Raji (cell line): ENCODE results near the gene PSMG3.

Experiments
- POLR2A ChIP-seq: IDR thresholded peaks from 2 replicates; pipeline ENCODE4 v1.6.1; 2011; ENCODE audit warnings: low read depth, low read length, control low read depth; ENCODE audit not compliant: insufficient read depth

Gene PSMG3

DNA sequence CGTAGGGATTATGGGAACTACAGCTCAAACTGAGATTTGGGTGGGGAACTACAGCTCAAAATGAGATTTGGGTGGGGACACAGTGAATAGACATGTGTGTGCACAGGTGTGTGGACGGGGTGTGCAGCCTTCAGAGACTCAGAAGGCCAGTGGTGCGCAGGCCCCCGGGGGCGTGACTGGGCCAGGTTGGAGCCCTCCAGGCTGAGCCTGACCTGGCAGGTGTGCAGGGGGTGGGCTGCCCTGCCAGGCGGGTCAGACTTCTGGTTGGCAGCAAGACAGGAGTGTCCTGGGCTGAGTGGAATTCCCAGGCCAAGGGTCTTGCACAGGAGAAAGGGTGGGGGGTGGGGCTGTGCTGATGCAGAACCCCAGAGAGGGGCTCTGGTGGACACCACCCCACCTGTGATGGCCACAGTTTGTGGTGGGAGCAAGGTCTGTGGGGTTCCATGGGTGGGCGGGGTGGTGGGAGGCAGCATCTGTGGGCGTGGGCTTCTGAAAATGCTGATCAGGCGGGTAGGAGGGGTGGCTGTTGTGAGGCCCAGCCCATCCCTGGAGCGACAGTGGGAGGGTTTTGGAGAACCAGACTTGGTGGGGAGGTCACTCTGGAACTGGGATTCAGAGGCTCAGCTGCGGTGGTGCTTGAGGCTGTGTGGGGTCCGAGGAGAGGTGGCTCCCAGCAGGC, 29.3 kb upstream of the PSMG3 start:
- no peak for TF ChIP-seq POLR2A

DNA sequence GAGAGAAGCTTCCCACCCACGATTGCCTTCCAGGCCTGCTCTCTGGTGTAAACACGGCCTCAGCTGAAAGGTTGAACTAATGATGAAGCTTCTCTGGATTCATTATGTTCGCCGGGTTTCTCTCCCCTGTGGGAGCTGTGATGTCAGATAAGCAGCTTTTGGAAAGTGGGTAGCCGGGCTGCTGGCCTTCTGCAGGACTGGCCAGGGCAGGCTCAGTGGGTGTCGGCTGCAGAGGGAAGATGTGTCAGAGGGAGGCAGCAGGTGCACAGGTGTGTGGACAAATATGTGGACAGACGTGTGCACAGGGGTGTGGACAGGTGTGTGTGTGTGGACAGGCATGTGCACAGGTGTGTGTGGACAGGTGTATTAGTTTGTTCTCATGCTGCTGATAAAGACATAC, 28.5 kb upstream of the PSMG3 start:
- no peak for TF ChIP-seq POLR2A

- no peak for TF ChIP-seq POLR2A
Observed at GRCh38 chr7:1597791-1598190, 28.0 kb upstream of the PSMG3 start.

GRCh38 chr7:1597066-1597760, 27.4 kb upstream of the PSMG3 start:
- TF ChIP-seq POLR2A: no peak

DNA sequence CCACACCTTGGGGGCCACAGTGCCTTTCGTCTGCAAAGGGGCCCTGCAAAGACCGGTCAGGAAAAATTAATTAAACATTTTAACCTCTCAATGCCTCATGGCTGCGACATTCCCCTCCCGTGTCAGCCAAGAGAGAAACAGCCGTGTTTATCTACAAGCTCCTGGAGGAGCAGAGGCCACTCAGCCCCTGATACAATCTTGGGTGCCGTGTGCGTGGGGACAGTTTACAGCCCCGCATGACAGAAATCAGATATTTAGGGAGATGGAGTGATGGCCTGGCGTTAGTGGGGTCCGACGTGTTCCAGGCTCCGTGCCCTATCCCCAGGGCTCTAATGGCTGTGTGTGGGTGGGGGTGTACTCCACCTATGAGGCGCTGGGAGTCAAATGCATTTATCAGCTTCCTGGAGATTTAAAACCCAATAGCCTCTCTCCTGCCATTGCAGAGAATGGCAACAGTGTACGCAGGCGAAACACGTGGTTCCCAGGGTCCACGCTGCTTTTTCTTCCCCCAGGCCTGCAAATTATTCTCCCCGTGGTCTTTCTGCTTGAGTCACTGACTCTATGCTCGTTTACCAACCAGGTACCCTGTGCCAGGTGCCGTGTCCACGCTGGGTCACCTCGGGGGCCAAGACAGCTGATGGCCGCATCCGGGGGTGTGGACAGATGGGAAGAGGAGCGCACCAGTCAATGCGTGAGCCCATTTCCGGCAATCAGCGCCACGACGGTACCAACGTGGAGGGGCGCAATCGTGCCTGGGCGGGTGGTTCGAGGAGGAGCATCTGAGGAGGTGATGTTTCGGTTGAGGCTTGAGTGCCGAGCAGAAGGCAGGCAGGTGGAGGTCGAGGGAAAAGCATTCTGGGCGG, 26.6 kb upstream of the PSMG3 start:
- no peak for TF ChIP-seq POLR2A

DNA sequence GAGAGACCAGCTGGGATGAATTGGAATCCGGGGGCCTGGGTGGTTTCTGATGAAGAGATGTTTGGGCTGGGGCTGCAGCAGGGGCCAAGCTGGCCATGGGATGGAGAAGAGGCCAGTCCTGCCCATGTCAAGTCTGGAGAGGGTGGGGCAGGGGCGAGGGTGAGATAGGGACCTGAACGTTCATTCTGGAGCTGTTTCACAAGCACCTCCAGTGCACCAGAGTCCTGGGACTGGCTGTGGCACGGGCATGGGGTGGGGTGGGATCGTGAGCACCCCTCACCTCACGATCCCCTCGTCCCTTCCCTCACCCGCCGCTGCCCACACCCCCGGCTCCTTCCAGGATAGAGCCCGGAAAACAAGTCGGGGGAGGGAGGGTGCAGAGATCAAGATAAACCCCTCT, 25.8 kb upstream of the PSMG3 start:
- no peak for TF ChIP-seq POLR2A

DNA sequence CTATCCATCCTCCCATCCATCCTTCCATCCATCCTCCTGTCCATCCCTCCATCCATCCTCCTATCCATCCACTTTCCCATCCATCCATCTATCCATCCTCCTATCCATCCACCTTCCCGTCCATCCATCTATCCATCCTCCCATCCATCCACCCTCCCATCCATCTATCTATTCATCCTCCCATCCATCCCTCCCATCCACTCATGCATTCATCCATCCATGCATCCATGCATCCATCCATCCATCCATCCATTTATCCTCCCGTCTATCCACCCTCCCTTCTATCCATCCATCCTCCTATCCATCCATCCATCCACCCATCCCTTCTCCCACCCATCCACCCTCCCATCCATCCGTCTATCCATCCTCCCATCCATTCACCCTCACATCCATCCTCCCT, 25.2 kb upstream of the PSMG3 start:
- TF ChIP-seq POLR2A: no peak

- no peak for TF ChIP-seq POLR2A
Observed at GRCh38 chr7:1593904-1594421, 24.1 kb upstream of the PSMG3 start.

DNA sequence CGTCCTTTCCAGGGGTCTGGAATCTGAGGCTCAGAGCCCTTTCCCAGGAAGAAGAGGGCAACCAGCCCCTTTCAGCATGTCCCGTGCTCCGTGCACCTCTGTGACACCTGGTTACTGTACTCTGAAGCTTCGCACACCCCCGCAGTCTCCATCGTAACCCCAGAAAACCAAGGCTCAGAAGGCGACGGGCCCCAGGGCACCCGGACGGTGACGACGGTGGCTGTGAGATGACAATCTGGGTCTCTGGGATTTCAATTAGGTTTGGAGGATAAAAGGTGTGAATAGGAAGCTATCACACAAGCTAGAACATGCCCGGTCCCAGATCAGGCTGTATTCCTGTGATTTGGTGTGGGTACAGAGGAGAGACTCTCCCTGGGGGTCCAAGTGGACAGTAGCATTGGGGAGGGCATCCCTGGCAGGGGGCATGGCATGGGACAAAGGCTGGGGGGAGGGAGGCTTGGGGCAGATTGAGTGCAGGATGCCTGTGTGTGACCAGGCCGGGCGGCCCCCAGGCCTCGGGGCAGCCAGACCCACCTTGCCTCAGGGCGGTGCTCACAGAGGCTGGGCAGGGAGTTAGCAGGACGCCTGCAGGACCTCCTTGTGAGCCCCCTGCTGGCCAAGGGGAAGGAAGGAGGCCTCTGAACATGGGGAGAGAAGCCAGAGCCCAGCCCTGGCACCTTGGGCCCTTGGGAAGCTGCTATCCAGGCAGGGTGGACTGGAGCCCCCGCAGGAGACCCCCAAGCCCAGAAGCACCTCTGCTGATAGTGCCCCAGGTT, 23.4 kb upstream of the PSMG3 start:
- no peak for TF ChIP-seq POLR2A

- no peak for TF ChIP-seq POLR2A
Observed at GRCh38 chr7:1592299-1592871, 22.6 kb upstream of the PSMG3 start.

DNA sequence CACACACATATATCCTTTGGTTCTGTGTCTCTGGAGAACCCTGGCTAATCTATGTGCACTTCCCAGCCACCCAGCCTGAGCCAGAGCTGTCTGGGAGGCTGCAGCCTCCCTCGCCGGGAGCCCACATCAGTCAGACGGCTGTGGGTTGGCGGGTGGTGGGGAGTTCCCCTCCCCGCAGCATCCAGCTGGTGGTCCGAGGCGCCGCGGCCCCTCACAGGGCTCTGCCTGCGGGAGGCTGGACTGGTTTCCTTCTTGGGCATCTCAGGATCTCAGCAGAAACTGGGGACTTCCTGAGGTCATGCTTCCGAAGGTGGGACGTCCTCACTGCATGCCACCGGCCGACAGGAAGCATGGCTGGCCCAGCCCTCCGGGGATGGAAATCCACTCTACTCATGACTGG, 22.0 kb upstream of the PSMG3 start:
- TF ChIP-seq POLR2A: no peak

GRCh38 chr7:1591396-1591795, 21.6 kb upstream of the PSMG3 start:
- TF ChIP-seq POLR2A: no peak

DNA sequence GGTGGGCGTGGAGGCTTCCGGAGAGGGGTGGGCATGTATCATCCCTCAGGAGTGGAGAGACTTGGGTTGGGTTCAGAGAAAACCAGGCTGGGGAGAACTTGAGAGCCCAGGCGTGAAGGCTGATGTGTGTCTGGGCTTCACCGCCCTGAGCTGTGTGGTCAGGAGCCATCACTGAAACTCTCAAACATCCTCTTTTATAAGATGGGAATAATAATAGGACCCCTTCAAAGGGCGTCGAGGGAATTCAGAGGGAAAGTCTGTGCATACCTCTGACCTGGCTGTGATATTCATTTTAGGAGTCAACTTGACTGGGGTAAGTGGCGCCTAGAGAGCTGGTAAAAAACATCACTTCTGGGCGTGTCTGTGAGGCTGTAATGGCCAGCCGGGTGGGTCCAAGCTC, 21.1 kb upstream of the PSMG3 start:
- no peak for TF ChIP-seq POLR2A

DNA sequence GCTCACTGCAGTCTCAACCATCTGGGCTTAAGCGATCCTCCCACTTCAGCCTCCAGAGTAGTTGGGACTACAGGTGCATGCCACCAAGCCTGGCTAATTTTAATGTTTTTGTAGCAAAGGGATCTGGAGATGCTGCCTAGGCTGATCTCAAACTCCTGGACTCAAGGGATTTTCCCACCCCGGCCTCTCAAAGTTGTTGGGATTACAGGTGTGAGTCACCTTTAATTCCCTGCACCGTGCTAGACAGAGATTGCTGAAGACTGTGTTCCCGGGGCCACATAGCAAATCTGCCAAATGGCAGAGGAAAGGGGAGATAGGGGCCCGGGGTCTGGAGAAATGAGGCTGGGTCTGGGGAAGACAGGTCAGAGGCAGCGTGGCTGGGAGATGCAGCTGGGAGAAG, 20.6 kb upstream of the PSMG3 start:
- no peak for TF ChIP-seq POLR2A

DNA sequence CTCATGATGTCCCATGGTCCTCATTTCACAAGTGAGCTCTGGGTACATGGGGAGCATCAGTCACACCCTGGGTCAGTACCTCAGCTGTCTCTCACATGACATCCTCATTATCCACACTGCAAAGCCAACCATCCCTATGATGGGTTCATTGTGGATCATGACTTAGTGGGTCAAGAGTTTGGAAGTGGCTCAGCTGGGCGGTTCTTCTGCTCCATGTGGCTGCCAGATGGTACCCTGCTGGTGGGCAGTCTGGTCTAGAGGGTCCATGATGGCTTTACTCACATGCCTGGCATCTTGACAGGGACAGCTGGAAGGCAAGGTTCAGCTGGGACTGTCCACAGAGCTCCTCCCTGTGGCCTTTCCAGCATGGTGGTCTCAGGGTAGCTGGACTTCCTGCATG, 19.1 kb upstream of the PSMG3 start:
- no peak for TF ChIP-seq POLR2A
